GM18907 (cell line): ENCODE results near the gene SAP30BP.
A peak's percentile ranks its signal among the peaks of the same experiment; 100 is the strongest.

Experiments
- ATAC-seq: cut with Tn5 transposase; IDR thresholded peaks from one replicate; pipeline ENCODE4 v1.9.1; 2021; ENCODE audit warnings: mild to moderate bottlenecking, moderate library complexity; ENCODE audit not compliant: unreplicated experiment

The SAP30BP gene

GRCh38 chr17:75666959-75667790, at the start of gene SAP30BP, which contains the start of gene RECQL5:
SAP30BP (plus strand) TSS chr17:75667338; CDS start chr17:75667373, 35 bp downstream.
RECQL5 (minus strand) TSS chr17:75667154; CDS start chr17:75666557, 597 bp downstream.
- ATAC-seq: peak; percentile 80

GRCh38 chr17:75617675-75618074, 49.5 kb upstream of the SAP30BP start:
- no peak for ATAC-seq

GRCh38 chr17:75619506-75620431, 47.4 kb upstream of the SAP30BP start:
- ATAC-seq: no peak

- no peak for ATAC-seq
Observed at GRCh38 chr17:75621489-75621888, 45.6 kb upstream of the SAP30BP start.

- ATAC-seq: no peak
Observed at GRCh38 chr17:75622076-75622475, 45.1 kb upstream of the SAP30BP start.

- ATAC-seq: no peak
Observed at GRCh38 chr17:75622771-75623273, 44.3 kb upstream of the SAP30BP start.

GRCh38 chr17:75623386-75623785, 43.8 kb upstream of the SAP30BP start:
- no peak for ATAC-seq

- no peak for ATAC-seq
Observed at GRCh38 chr17:75624021-75624420, 43.1 kb upstream of the SAP30BP start.

- no peak for ATAC-seq
Observed at GRCh38 chr17:75624714-75625345, 42.3 kb upstream of the SAP30BP start.

GRCh38 chr17:75625813-75626486, 41.2 kb upstream of the SAP30BP start:
- no peak for ATAC-seq

GRCh38 chr17:75626496-75627038, 40.6 kb upstream of the SAP30BP start:
- ATAC-seq: no peak

- ATAC-seq: no peak
Observed at GRCh38 chr17:75627094-75627493, 40.0 kb upstream of the SAP30BP start.

GRCh38 chr17:75628425-75628824, 38.7 kb upstream of the SAP30BP start:
- ATAC-seq: no peak

GRCh38 chr17:75629157-75629556, 38.0 kb upstream of the SAP30BP start:
- no peak for ATAC-seq

- no peak for ATAC-seq
Observed at GRCh38 chr17:75630071-75630917, 36.8 kb upstream of the SAP30BP start.

- ATAC-seq: no peak
Observed at GRCh38 chr17:75631353-75631752, 35.8 kb upstream of the SAP30BP start.

GRCh38 chr17:75632428-75632827, 34.7 kb upstream of the SAP30BP start:
- no peak for ATAC-seq

GRCh38 chr17:75632863-75633485, 34.2 kb upstream of the SAP30BP start, which contains the start of gene SMIM5:
SMIM5 (plus strand) TSS chr17:75633434; CDS start chr17:75640202, 6,768 bp downstream.
- ATAC-seq: no peak
